Ishikawa (cell line): Measurements from ENCODE around the gene RCN1.

Experiments used
- CEBPB ChIP-seq: IDR thresholded peaks from 2 replicates; pipeline ENCODE4 v1.6.1; 2012
- CREB1 ChIP-seq: IDR thresholded peaks from 2 replicates; pipeline ENCODE4 v1.6.1; 2012; ENCODE audit warnings: low read depth
- EGR1 ChIP-seq: IDR thresholded peaks from 2 replicates; pipeline ENCODE4 v1.6.1; 2012
- EP300 ChIP-seq: IDR thresholded peaks from 2 replicates; pipeline ENCODE4 v1.6.1; 2012; ENCODE audit warnings: borderline replicate concordance
- FOXM1 ChIP-seq: IDR thresholded peaks from 2 replicates; pipeline ENCODE4 v1.6.1; 2012; ENCODE audit warnings: low read depth, borderline replicate concordance
- MAX ChIP-seq: IDR thresholded peaks from 2 replicates; pipeline ENCODE4 v1.6.1; 2012
- NFIC ChIP-seq: IDR thresholded peaks from 2 replicates; pipeline ENCODE4 v1.6.1; 2012
- RAD21 ChIP-seq: IDR thresholded peaks from 2 replicates; pipeline ENCODE4 v1.6.1; 2012; ENCODE audit warnings: low read depth
- TAF1 ChIP-seq: IDR thresholded peaks from 2 replicates; pipeline ENCODE4 v1.6.1; 2012; ENCODE audit warnings: low read depth, mild to moderate bottlenecking
- TCF12 ChIP-seq: IDR thresholded peaks from 2 replicates; pipeline ENCODE4 v1.6.1; 2012; ENCODE audit warnings: low read depth
- TEAD4 ChIP-seq: IDR thresholded peaks from 2 replicates; pipeline ENCODE4 v1.6.1; 2012
- USF1 ChIP-seq: IDR thresholded peaks from 2 replicates; pipeline ENCODE4 v1.6.1; 2012
- YY1 ChIP-seq: IDR thresholded peaks from 2 replicates; pipeline ENCODE4 v1.6.1; 2012; ENCODE audit warnings: low read depth
- ZBTB7A ChIP-seq: IDR thresholded peaks from 2 replicates; pipeline ENCODE4 v1.6.1; 2012; ENCODE audit warnings: low read depth
- TF ChIP-seq, protein P1 (sequence below): IDR thresholded peaks from 2 replicates; pipeline ENCODE4 v1.6.1; 2012; ENCODE audit warnings: low read depth, mild to moderate bottlenecking

Gene RCN1

GRCh38 chr11:32118025-32118974 is 27.4 kb downstream of the RCN1 start:
- TF ChIP-seq CREB1 (no peak), TAF1 (no peak), EGR1 (no peak), TCF12 (no peak)

- TF ChIP-seq CEBPB, result peak; percentile 86
These were observed 28.3 kb downstream of the RCN1 start for GRCh38 chr11:32119139-32119538.

GRCh38 chr11:32121012-32121411 is 30.1 kb downstream of the RCN1 start:
- no peak for TF ChIP-seq TEAD4
- TF ChIP-seq RAD21, result no peak
- TF ChIP-seq TCF12, result no peak

DNA sequence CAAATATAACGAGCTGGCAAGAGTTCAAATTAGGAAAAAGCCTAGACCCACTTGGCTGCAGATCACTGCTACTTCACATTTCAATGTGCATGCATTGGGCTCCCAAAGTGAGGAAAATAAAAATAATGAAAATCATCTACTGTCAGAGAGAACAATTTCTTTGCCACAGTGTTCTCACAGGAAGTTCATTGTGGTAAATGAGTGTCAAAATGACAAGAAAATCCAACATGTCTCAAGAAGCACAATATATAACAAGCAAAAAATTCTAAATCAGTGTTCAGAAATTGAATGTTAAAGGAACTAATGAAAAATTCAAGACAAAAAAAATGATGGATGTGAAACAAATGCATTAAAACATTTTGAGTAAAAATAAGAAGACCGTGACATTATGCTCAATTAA is 31.3 kb downstream of the RCN1 start:
- TF ChIP-seq NFIC (no peak), EGR1 (no peak)

DNA sequence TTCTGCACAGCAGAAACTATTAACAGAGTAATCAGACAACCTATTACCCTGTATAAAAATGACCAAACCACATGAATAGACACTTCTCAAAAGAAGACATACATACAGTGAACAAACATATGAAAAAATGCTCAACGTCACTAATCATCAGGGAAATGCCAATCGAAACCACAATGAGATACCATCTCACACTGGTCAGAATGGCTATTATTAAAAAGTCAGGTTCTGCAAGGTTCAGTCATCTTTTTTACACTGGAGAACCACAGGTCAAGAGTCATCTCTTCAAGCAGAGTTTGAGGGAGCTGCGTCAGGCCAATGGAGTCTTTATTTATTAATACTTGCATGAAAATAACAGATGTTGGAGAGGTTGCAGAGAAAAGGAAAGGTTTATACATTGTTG is 40.4 kb downstream of the RCN1 start:
- TF ChIP-seq CEBPB (no peak), ZBTB7A (no peak), USF1 (no peak), NFIC (no peak), MAX (no peak), EP300 (no peak), RAD21 (no peak), TAF1 (no peak), EGR1 (no peak), CREB1 (no peak), TEAD4 (no peak), YY1 (no peak), TCF12 (no peak), FOXM1 (no peak)
- TF ChIP-seq, protein P1, sequence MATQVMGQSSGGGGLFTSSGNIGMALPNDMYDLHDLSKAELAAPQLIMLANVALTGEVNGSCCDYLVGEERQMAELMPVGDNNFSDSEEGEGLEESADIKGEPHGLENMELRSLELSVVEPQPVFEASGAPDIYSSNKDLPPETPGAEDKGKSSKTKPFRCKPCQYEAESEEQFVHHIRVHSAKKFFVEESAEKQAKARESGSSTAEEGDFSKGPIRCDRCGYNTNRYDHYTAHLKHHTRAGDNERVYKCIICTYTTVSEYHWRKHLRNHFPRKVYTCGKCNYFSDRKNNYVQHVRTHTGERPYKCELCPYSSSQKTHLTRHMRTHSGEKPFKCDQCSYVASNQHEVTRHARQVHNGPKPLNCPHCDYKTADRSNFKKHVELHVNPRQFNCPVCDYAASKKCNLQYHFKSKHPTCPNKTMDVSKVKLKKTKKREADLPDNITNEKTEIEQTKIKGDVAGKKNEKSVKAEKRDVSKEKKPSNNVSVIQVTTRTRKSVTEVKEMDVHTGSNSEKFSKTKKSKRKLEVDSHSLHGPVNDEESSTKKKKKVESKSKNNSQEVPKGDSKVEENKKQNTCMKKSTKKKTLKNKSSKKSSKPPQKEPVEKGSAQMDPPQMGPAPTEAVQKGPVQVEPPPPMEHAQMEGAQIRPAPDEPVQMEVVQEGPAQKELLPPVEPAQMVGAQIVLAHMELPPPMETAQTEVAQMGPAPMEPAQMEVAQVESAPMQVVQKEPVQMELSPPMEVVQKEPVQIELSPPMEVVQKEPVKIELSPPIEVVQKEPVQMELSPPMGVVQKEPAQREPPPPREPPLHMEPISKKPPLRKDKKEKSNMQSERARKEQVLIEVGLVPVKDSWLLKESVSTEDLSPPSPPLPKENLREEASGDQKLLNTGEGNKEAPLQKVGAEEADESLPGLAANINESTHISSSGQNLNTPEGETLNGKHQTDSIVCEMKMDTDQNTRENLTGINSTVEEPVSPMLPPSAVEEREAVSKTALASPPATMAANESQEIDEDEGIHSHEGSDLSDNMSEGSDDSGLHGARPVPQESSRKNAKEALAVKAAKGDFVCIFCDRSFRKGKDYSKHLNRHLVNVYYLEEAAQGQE, result no peak

GRCh38 chr11:32136657-32137056 is 45.8 kb downstream of the RCN1 start:
- TF ChIP-seq TEAD4 (no peak), ZBTB7A (no peak), TAF1 (no peak), USF1 (no peak), NFIC (no peak), CREB1 (no peak), TCF12 (no peak), EP300 (no peak), YY1 (no peak), FOXM1 (no peak), RAD21 (no peak), EGR1 (no peak), CEBPB (no peak), MAX (no peak)
- TF ChIP-seq, protein P1, result no peak

- TF ChIP-seq TCF12 (no peak), YY1 (no peak), NFIC (no peak), ZBTB7A (no peak), TAF1 (no peak), CEBPB (no peak), RAD21 (no peak), USF1 (no peak), MAX (no peak), CREB1 (no peak), TEAD4 (no peak), EGR1 (no peak), EP300 (no peak), FOXM1 (no peak)
- TF ChIP-seq, protein P1, result no peak
These were observed 46.4 kb downstream of the RCN1 start for GRCh38 chr11:32137263-32137662.
